Fibroblast of the aortic adventitia (primary cell): Measurements from ENCODE around the gene DAPK1. TPM values are rescaled to one million over a fixed set of nuclear protein-coding genes. Genes with fewer than 3 reads are reported as not detected.
A peak's percentile ranks its signal among the peaks of the same experiment; 100 is the strongest.

ENCODE experiments used
- small RNA-seq: library from RNA; depleted of rRNA; stranded (forward); fragments of <200 nt; gene quantifications from one replicate; pipeline ENCODE3, GENCODE V24; 2012
- total RNA-seq: library from RNA; depleted of rRNA; stranded (reverse); fragments of >200 nt; gene quantifications from 2 replicates; pipeline ENCODE4 v1.2.3, GENCODE V29; 2012; ENCODE audit warnings: low replicate concordance

DAPK1 gene
- total RNA-seq, 1 donor, result 30.9 TPM

Small RNA genes lying within 50 kb of the gene (small RNA-seq; reads per million reads assigned to genes)
- 0.70 reads per million, percentile 13 among the genes with 10 or more reads in this experiment for gene AL161787.1

Other genes with a start within 250 kb of the DAPK1 start
- 510 and 513 TPM in 2 replicates for gene CTSL, start 228.3 kb downstream of the DAPK1 start, total RNA-seq